IMR-90 (cell line): Measurements from ENCODE around the gene MMD. TPM values are rescaled to one million over a fixed set of nuclear protein-coding genes. Genes with fewer than 3 reads are reported as not detected.
"Not testable (repeated sequence)": the region's sequence is repeated elsewhere in the genome, so short reads cannot be mapped to it uniquely, and the experiment has no call there.

Source experiments
- ATAC-seq: fragments of 200-7000 bp; cut with Tn5 transposase; 2 replicates; pipeline ENCODE4 v1.9.1; 2020; ENCODE audit warnings: low read depth, mild to moderate bottlenecking, moderate library complexity
- BruUV-seq: library from RNA; stranded (reverse); fragments of 400-500 nt; replicated peaks from 2 replicates; lab custom pipeline; 2021; lab: Mats Ljungman, UMichigan
- CTCF ChIA-PET: fragments of 300-600 bp; formaldehyde crosslinking; extraction: SDS; loops from one replicate; lab custom pipeline; 2021; ENCODE audit warnings: antibody characterized with exemption; lab: Yijun Ruan, JAX
- POLR2A ChIA-PET: fragments of 300-600 bp; sonication (Branson Sonifier 250); formaldehyde crosslinking; loops from one replicate; lab custom pipeline; 2022; ENCODE audit warnings: antibody characterized with exemption; ENCODE audit not compliant: unreplicated experiment; lab: Charles Lee
- DNase-seq: peaks from one replicate; pipeline ENCODE4 v3.0.0; 2013
- H2AFZ ChIP-seq: replicated peaks from 2 replicates; pipeline ENCODE3; 2013; ENCODE audit warnings: low read length, mild to moderate bottlenecking; ENCODE audit not compliant: poor library complexity
- H2AK5ac ChIP-seq: 2 replicates; pipeline ENCODE4 v1.6.1; 2013; ENCODE audit warnings: low read depth, low read length, inconsistent platforms
- H2AK9ac ChIP-seq: replicated peaks from 2 replicates; pipeline ENCODE3; 2013; ENCODE audit warnings: mild to moderate bottlenecking, low read depth, low read length, moderate library complexity; ENCODE audit not compliant: poor library complexity
- H2BK120ac ChIP-seq: 2 replicates; pipeline ENCODE4 v1.6.1; 2013; ENCODE audit warnings: low read depth, low read length, inconsistent platforms
- H2BK15ac ChIP-seq: 3 replicates; pipeline ENCODE4 v1.6.1; 2013; ENCODE audit warnings: low read depth, low read length, inconsistent platforms
- H2BK20ac ChIP-seq: 2 replicates; pipeline ENCODE4 v1.6.1; 2013; ENCODE audit warnings: low read depth, mild to moderate bottlenecking, inconsistent platforms, low read length, moderate library complexity
- H2BK5ac ChIP-seq: 2 replicates; pipeline ENCODE4 v1.6.1; 2013; ENCODE audit warnings: mild to moderate bottlenecking, low read depth, low read length, inconsistent platforms; ENCODE audit not compliant: poor library complexity, severe bottlenecking
- H3K14ac ChIP-seq: replicated peaks from 2 replicates; pipeline ENCODE4 v1.6.1; 2013; ENCODE audit warnings: low read depth, low read length, inconsistent platforms
- H3K18ac ChIP-seq: 2 replicates; pipeline ENCODE4 v1.6.1; 2013; ENCODE audit warnings: low read depth, low read length, control low read depth
- H3K23ac ChIP-seq: 2 replicates; pipeline ENCODE4 v1.6.1; 2013; ENCODE audit warnings: low read depth, low read length, inconsistent platforms
- H3K27ac ChIP-seq: 2 replicates; pipeline ENCODE4 v1.5.1; 2013; ENCODE audit warnings: mild to moderate bottlenecking, control low read depth, low read length; ENCODE audit not compliant: insufficient read depth
- H3K27me3 ChIP-seq: 2 replicates; pipeline ENCODE4 v1.6.1; 2013; ENCODE audit warnings: low read length; ENCODE audit not compliant: control insufficient read depth, insufficient read depth
- H3K36me3 ChIP-seq: 2 replicates; pipeline ENCODE4 v1.6.1; 2013; ENCODE audit warnings: low read length, mixed read lengths; ENCODE audit not compliant: control insufficient read depth, insufficient read depth
- H3K4ac ChIP-seq: 2 replicates; pipeline ENCODE4 v1.6.1; 2013; ENCODE audit warnings: low read depth, low read length, inconsistent platforms
- H3K4me1 ChIP-seq: 2 replicates; pipeline ENCODE4 v1.6.1; 2013; ENCODE audit warnings: low read length, mixed read lengths; ENCODE audit not compliant: control insufficient read depth, insufficient read depth
- H3K4me2 ChIP-seq: 2 replicates; pipeline ENCODE4 v1.6.1; 2013; ENCODE audit warnings: low read depth, mild to moderate bottlenecking, control low read depth, low read length, moderate library complexity
- H3K4me3 ChIP-seq: 2 replicates; pipeline ENCODE4 v1.5.1; 2013; ENCODE audit warnings: low read depth, mild to moderate bottlenecking, control low read depth, low read length, moderate library complexity; ENCODE audit not compliant: insufficient read depth
- H3K56ac ChIP-seq: 2 replicates; pipeline ENCODE4 v1.6.1; 2013; ENCODE audit warnings: low read length, inconsistent platforms; ENCODE audit not compliant: insufficient read depth; ENCODE audit errors: extremely low read depth
- H3K79me1 ChIP-seq, 2 experiments: 2 replicates each; pipeline ENCODE4 v1.6.1; 2013; ENCODE audit warnings: low read length in 2 of 2, inconsistent platforms in 1 of 2, low read depth in 1 of 2
- H3K9ac ChIP-seq: 2 replicates; pipeline ENCODE4 v1.6.1; 2013; ENCODE audit warnings: low read depth, low read length, control low read depth
- H3K9me1 ChIP-seq: 2 replicates; pipeline ENCODE4 v1.6.1; 2013; ENCODE audit warnings: low read length, inconsistent platforms; ENCODE audit not compliant: insufficient read depth
- H3K9me3 ChIP-seq: 2 replicates; pipeline ENCODE4 v1.6.1; 2013; ENCODE audit warnings: low read length; ENCODE audit not compliant: control insufficient read depth, insufficient read depth
- H4K20me1 ChIP-seq: 2 replicates; pipeline ENCODE4 v1.6.1; 2013; ENCODE audit warnings: low read length, inconsistent platforms; ENCODE audit not compliant: insufficient read depth
- H4K5ac ChIP-seq: 2 replicates; pipeline ENCODE4 v1.6.1; 2013; ENCODE audit warnings: mild to moderate bottlenecking, low read depth, low read length, control low read depth
- H4K8ac ChIP-seq, 2 experiments: 2 replicates each; pipeline ENCODE4 v1.6.1; 2013; ENCODE audit warnings: low read depth in 2 of 2, low read length in 2 of 2, control low read depth in 1 of 2, inconsistent platforms in 1 of 2
- H4K91ac ChIP-seq: 2 replicates; pipeline ENCODE4 v1.6.1; 2013; ENCODE audit warnings: low read depth, low read length, inconsistent platforms; ENCODE audit not compliant: insufficient read depth
- WGBS, 2 experiments: methylation state at CpG; one replicate each; pipeline versions ENCODE4 v1.1.5 to v1.1.7; 2013; ENCODE audit warnings: missing lambda C conversion rate in 2 of 2; ENCODE audit not compliant: insufficient read length in 1 of 2; ENCODE audit errors: extremely low coverage in 2 of 2; 5-methylcytosine and 5-hydroxymethylcytosine counted together
- dilution Hi-C: fragments of 300-500 bp; cut with HindIII; formaldehyde crosslinking; loops from one replicate; pipeline ENCODE4 v1.14.3; 2018; ENCODE audit warnings: low sequenced_read_pairs; ENCODE audit not compliant: unreplicated experiment
- in situ Hi-C: fragments of 300-500 bp; cut with MboI; formaldehyde crosslinking; loops from 3 replicates; pipeline ENCODE4 v1.14.3; 2019; ENCODE audit warnings: low sequenced_read_pairs, inconsistent platforms, mixed read lengths
- intact Hi-C: fragments of 100-400 bp; cut with micrococcal nuclease; formaldehyde crosslinking; loops from 2 replicates; pipeline ENCODE4 v1.10.0; 2022
- polyA plus RNA-seq, 3 experiments: library from polyadenylated mRNA; depleted of rRNA; stranded (reverse); fragments of >200 nt; gene quantifications; 2 replicates each; pipeline ENCODE4 v1.2.3, GENCODE V29; 2012; ENCODE audit warnings: low replicate concordance in 1 of 3
- total RNA-seq: library from RNA; depleted of rRNA; stranded (reverse); fragments of >200 nt; gene quantifications from 2 replicates; pipeline ENCODE4 v1.2.3, GENCODE V29; 2012
- TF ChIP-seq, protein P1 (sequence below): conservative IDR thresholded peaks from 2 replicates; pipeline ENCODE4 v1.5.1; 2012; ENCODE audit warnings: mild to moderate bottlenecking, low read depth, low read length, improper control_type of control experiment

MMD gene
- total and polyA plus RNA-seq, 2 of the 4 experiments (the other 2 are of a cell fraction) = 6.3 to 7.0 TPM

DNA sequence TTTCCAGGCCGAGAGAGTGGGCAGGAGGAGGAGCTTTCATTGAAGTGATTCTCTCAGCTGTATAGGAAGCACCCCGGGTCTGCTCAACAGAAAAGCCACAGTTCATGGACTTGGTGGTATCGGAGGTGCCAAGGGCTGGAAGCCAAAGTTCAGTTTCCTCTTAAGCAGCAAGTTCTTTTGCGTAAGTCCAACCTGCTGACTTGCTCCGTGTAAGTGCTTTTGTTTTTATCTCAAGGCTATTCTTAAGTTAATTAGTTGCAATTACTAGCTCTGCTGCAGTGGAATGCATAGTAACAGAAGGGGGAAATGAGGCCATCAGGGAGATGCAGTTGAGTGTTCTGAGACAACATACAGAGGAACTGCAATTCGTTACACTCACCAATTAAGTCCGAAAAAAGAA, 45.0 kb upstream of the MMD start:
- no peak overlapping the region for H4K5ac ChIP-seq
- no peaks in the 10 kb centered on the region for H3K36me3 ChIP-seq
- ChIA-PET POLR2A (no interaction called here), CTCF (no interaction called here)
- WGBS, 2 experiments = no CpG with 5 or more reads among the region's 7 CpGs
- H2BK20ac ChIP-seq = no peak overlapping the region
- H2BK5ac ChIP-seq = no peak overlapping the region
- H3K79me1 ChIP-seq = no peaks in the 10 kb centered on the region
- no peak overlapping the region for H3K4ac ChIP-seq
- TF ChIP-seq, protein P1, sequence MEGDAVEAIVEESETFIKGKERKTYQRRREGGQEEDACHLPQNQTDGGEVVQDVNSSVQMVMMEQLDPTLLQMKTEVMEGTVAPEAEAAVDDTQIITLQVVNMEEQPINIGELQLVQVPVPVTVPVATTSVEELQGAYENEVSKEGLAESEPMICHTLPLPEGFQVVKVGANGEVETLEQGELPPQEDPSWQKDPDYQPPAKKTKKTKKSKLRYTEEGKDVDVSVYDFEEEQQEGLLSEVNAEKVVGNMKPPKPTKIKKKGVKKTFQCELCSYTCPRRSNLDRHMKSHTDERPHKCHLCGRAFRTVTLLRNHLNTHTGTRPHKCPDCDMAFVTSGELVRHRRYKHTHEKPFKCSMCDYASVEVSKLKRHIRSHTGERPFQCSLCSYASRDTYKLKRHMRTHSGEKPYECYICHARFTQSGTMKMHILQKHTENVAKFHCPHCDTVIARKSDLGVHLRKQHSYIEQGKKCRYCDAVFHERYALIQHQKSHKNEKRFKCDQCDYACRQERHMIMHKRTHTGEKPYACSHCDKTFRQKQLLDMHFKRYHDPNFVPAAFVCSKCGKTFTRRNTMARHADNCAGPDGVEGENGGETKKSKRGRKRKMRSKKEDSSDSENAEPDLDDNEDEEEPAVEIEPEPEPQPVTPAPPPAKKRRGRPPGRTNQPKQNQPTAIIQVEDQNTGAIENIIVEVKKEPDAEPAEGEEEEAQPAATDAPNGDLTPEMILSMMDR = no peak
- in situ Hi-C loops (no loop called here), intact Hi-C loops (no loop called here), dilution Hi-C loops (no loop called here)
- no peak overlapping the region for H3K4me3 ChIP-seq
- no TSS peak for BruUV-seq
- H3K4me2 ChIP-seq = no peak overlapping the region
- no peak overlapping the region for H3K14ac ChIP-seq
- H4K20me1 ChIP-seq = no peaks in the 10 kb centered on the region
- no peak overlapping the region for H4K8ac ChIP-seq
- H2AK9ac ChIP-seq = no peak overlapping the region
- H3K4me1 ChIP-seq = no peaks in the 10 kb centered on the region
- DNase-seq = no peak
- no peak overlapping the region for H3K27ac ChIP-seq
- no peaks in the 10 kb centered on the region for H3K9me1 ChIP-seq
- ATAC-seq = no peak
- H3K56ac ChIP-seq = no peak overlapping the region
- H3K9me3 ChIP-seq = no peaks in the 10 kb centered on the region
- no peak overlapping the region for H2AFZ ChIP-seq
- no peak overlapping the region for H2BK120ac ChIP-seq
- no peak overlapping the region for H2BK15ac ChIP-seq
- no peaks in the 10 kb centered on the region for H3K27me3 ChIP-seq
- H2AK5ac ChIP-seq = no peak overlapping the region
- no peak overlapping the region for H3K23ac ChIP-seq
- H3K18ac ChIP-seq = no peak overlapping the region
- H3K9ac ChIP-seq = no peak overlapping the region
- H4K91ac ChIP-seq = no peak overlapping the region

- CTCF ChIA-PET, H2BK20ac ChIP-seq, H3K27me3 ChIP-seq, H3K18ac ChIP-seq, ATAC-seq, in situ Hi-C loops, H2BK15ac ChIP-seq, H3K36me3 ChIP-seq, H4K20me1 ChIP-seq, H3K23ac ChIP-seq, H3K9ac ChIP-seq, H3K4me1 ChIP-seq, H4K91ac ChIP-seq, H3K27ac ChIP-seq, H3K4me3 ChIP-seq, POLR2A ChIA-PET, H3K14ac ChIP-seq, H2BK5ac ChIP-seq, DNase-seq, H3K9me1 ChIP-seq, dilution Hi-C loops, H2AFZ ChIP-seq, H3K4me2 ChIP-seq, BruUV-seq, H2BK120ac ChIP-seq, H3K9me3 ChIP-seq, H3K4ac ChIP-seq, H3K56ac ChIP-seq, H3K79me1 ChIP-seq, H4K8ac ChIP-seq, H4K5ac ChIP-seq, intact Hi-C loops, H2AK5ac ChIP-seq, H2AK9ac ChIP-seq: not testable (repeated sequence)
- no CpG with 5 or more reads among the region's 4 CpGs for WGBS, 2 experiments
Observed at GRCh38 chr17:55465771-55466170, 44.1 kb upstream of the MMD start.
